HG02885 (cell line): ENCODE results near the gene CCDC183.
"Not testable (repeated sequence)": the region's sequence is repeated elsewhere in the genome, so short reads cannot be mapped to it uniquely, and the experiment has no call there.

ENCODE experiments used
- ATAC-seq: cut with Tn5 transposase; IDR thresholded peaks from one replicate; pipeline ENCODE4 v1.9.1; 2021; ENCODE audit warnings: mild to moderate bottlenecking; ENCODE audit not compliant: unreplicated experiment, poor library complexity

The CCDC183 gene

DNA sequence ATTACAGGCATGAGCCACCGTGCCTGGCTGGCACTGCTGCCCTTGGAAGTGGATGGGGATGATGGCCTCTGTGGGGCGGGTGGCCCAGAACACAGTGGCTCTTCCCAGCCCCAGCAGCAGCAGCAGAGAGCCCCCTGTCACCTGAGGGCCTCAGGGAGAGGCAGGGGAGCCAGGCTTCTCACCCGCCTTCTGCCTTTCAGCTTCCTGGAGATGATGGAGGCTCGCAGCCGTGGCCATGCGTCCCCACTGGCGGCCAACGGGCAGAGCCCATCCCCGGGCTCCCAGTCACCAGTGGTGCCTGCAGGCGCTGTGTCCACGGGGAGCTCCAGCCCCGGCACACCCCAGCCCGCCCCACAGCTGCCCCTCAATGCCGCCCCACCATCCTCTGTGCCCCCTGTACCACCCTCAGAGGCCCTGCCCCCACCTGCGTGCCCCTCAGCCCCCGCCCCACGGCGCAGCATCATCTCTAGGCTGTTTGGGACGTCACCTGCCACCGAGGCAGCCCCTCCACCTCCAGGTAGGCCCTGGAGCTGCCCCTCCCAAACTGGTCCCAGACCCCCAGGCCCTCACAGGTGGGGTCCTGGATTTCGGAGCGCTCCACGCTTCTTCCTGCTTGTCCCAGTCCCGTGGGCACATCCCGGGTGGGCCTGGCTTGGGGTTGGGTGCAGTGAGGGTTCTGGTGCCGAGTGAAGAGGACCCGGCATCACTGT lies 41.2 kb downstream of the CCDC183 start:
- ATAC-seq: no peak

DNA sequence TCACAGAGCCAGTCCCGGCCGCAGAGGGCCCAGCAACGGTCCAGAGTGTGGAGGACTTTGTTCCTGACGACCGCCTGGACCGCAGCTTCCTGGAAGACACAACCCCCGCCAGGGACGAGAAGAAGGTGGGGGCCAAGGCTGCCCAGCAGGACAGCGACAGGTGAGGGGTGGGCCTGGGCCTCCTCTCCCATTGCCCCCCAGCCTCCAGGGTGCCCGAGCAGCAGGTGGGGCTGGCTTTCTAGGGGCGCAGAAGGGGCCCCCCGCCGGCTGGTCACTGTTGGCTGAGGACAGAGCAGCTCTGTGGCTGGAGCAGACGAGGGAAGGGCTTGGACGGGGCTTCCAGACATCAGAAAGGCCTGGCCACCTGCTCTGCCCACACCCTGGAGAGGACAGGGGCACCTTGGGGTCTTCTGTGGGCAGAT lies 41.7 kb downstream of the CCDC183 start:
- ATAC-seq: not testable (repeated sequence)

DNA sequence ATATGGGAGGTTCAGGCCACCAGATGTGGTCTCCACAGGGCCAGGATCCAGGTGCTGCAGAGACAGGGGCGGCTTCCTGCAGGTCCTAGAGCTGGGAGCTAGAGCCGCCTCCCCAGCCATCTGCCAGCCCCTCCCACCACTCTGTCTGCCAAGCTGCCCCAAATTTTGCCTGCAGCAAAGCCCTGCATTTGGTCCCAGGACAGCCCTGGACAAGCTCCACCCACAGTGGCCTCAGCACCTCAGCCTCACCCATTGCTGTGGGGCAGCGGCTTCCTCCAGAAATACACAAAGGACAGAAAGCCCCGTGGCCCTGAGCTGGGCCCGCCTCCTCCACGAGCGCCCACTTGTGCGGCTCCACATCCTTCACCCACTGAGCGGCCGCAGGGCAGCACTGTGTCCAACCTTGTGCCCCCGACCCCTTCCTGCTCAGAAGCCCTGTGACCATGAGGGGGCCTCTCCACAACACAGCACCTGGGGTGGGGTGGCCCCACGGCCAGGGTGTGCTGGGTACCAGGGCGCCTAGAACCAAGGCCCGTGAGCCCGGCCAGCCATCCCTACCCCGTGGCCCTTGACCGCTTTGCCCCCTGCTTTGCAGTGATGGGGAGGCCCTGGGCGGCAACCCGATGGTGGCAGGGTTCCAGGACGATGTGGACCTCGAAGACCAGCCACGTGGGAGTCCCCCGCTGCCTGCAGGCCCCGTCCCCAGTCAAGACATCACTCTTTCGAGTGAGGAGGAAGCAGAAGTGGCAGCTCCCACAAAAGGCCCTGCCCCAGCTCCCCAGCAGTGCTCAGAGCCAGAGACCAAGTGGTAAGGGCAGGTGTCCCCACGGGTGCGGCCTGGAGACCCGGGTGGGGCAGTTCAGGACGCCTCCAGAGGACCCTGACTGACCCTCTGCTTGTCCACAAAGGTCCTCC lies 42.4 kb downstream of the CCDC183 start:
- no peak for ATAC-seq

GRCh38 chr9:136839229-136840139 lies 43.3 kb downstream of the CCDC183 start:
- no peak for ATAC-seq

- no peak for ATAC-seq
Observed at GRCh38 chr9:136840140-136840876, 44.2 kb downstream of the CCDC183 start.

GRCh38 chr9:136840877-136841645 lies 44.9 kb downstream of the CCDC183 start:
- ATAC-seq: no peak

- ATAC-seq: not testable (repeated sequence)
Observed at GRCh38 chr9:136841646-136842379, 45.7 kb downstream of the CCDC183 start.

GRCh38 chr9:136842380-136842948 lies 46.3 kb downstream of the CCDC183 start, which contains the start of gene AJM1:
Gene AJM1, plus strand, starts transcription at chr9:136842478. Its CDS starts 1,937 bp downstream, at chr9:136844415.
- ATAC-seq: peak; percentile 68

DNA sequence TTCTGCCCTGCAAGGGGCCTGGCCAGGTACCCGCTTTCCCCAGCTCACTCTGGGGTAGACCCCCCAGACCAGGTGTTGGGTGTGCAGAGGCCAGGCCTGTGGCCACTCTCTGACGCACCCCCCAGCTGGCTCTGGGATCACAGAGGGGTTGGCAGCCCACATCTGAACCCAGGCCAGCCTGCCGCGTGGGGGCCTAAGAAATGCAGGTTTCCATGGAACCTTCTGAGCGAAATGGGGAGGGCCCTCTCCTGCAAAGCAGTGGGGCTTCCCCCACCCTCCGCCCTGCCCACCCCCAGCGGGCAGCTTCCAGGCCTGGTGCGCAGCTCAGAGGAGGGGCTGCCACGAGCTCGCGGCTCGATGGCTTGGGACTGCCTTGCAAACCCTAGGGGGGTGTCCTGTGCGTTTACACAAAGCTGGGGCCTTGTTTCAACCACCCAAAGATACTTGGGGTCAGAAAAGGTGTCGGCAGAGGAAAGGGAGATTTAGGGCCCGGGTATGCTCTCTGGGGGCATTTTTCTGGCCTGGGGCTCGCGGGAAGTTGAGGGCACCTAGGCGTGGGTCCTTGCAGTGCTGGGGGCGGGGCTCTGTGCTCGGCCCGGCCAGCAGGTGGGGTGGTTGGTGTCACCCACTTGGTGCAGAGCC lies 47.1 kb downstream of the CCDC183 start:
- ATAC-seq: not testable (repeated sequence)

DNA sequence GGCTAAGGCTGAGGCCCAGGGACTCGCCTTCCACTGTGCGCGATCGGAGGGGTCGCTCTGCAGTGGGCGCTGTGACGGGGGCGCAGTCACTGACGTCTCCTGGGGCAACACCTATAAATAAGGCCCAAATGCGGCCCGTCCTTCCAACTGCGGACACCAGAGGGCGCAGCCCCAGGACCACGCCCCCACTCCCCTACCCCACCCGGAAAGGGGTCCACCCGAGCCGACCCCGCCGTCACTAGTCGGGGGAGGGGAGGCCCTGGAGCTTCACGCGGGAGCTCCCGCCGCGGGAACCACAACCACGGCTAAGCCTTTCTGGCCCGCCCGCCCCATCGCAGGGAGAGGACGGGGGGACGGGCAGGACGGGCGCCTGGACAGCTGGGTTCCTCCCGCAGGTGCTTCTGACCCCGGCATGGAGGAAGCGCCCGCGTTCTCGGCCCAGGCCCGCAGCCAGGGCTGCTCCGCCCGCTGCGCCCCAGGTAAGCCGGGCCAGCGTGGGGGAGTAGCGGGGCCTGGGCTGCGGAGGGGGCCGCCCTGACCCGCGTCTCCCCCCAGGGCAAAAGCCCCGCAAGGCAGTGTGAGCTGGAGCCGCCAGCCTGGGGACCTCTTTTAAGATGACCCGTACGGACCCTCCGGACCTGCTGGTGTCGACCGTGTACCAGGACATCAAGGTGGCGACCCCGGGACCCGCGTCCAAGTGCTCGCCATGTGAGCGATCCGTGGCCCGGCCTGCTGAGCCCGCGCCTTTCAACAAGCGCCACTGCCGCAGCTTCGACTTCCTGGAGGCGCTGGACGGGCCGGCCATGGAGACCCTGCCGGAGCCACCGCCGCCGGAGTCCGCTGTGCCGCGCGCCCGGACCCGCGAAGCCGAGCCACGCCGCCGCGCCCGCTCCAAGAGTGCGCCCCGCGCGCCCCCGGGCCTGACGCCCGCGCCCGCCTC lies 47.9 kb downstream of the CCDC183 start:
- ATAC-seq: not testable (repeated sequence)

GRCh38 chr9:136844761-136845464 lies 48.8 kb downstream of the CCDC183 start:
- no peak for ATAC-seq

GRCh38 chr9:136845465-136846260 lies 49.5 kb downstream of the CCDC183 start:
- no peak for ATAC-seq

DNA sequence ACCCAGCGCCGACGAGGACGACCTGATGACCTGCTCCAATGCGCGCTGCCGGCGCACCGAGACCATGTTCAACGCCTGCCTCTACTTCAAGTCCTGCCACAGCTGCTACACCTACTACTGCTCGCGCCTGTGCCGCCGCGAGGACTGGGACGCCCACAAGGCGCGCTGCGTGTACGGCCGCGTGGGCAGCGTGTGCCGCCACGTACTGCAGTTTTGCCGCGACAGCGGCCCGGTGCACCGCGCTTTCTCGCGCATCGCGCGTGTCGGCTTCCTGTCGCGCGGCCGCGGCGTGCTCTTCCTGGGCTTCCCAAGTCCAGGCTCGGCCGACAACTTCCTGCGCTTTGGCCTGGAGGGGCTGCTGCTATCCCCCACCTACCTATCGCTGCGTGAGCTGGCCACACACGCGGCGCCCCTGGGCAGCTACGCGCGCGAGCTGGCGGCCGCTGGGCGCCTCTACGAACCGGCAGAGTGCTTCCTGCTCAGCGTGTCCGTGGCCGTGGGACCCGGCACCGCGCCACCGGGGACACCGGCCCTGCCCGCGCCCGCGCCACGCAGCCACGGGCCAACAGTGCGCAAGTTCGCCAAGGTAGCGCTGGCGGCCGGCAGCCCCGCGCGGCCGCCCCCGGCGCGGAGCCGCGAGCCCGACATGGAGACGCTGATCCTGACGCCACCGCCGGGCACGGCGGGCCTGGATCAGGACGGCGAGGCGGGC lies 50.4 kb downstream of the CCDC183 start:
- ATAC-seq: no peak

DNA sequence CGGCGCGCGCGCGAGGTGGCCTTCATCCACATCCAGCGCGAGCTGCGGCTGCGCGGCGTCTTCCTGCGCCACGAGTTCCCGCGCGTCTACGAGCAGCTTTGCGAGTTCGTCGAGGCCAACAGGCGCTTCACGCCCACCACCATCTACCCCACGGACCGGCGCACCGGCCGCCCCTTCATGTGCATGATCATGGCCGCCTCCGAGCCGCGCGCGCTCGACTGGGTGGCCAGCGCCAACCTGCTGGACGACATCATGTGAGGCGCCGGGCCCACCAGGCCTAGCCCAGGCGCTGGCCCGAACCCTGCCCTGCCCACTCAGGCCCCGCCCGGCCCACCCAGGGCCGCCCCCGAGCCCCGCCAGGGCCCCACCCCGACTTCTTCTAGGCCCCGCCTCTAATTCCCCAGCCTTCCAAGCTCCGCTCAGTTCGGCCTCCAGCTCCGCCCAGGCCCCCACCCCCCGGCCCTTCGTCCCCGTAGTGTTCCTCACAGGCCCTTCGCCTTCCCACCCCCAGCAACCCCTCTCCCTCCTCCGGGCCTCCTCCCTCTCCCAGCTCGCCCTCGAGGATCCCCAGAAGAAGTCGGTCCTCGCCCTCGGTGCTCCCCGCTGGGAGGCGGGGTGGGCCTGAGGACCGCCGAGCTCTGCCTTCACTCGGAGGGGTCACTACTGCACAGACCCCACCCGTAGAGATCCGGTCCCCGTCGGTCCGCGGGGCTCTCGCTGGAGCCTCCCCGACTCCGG lies 51.1 kb downstream of the CCDC183 start:
- no peak for ATAC-seq
